A375 (cell line): ENCODE data around the gene LCN15. TPM values are rescaled to one million over a fixed set of nuclear protein-coding genes. Genes with fewer than 3 reads are reported as not detected.

ENCODE experiments used
- small RNA-seq: library from RNA; depleted of rRNA; stranded (forward); fragments of <200 nt; gene quantifications from one replicate; pipeline ENCODE3, GENCODE V24; 2014
- total RNA-seq: library from RNA; depleted of rRNA; stranded (reverse); fragments of >200 nt; shearing (Covaris generic); gene quantifications from 2 replicates; pipeline ENCODE4 v1.2.3, GENCODE V29; 2014; rRNA removed

LCN15 gene
- not detected in 2 replicates for total RNA-seq

GRCh38 chr9:136764301-136764891 lies at the start of gene LCN15:
Gene LCN15, minus strand, starts transcription at chr9:136764518. Its CDS starts 30 bp downstream, at chr9:136764488.

GRCh38 chr9:136807281-136808074 lies 43.2 kb upstream of the LCN15 start, which contains the start of gene RABL6:
Gene RABL6, plus strand, starts transcription at chr9:136807948. Its CDS starts 249 bp downstream, at chr9:136808197.

GRCh38 chr9:136796238-136796774 lies 32.0 kb upstream of the LCN15 start, which contains the start of gene CCDC183:
Gene CCDC183, plus strand, starts transcription at chr9:136796338. Its CDS starts 60 bp downstream, at chr9:136796398.

GRCh38 chr9:136790640-136791515 lies 26.6 kb upstream of the LCN15 start, which contains the start of gene TMEM141:
Gene TMEM141, plus strand, starts transcription at chr9:136791344. Its CDS starts 27 bp downstream, at chr9:136791371.

GRCh38 chr9:136748201-136748600 lies 16.1 kb downstream of the LCN15 start, which contains the start of gene LCN6:
Gene LCN6, minus strand, starts transcription at chr9:136748525. Its CDS starts 42 bp downstream, at chr9:136748483.

GRCh38 chr9:136742591-136743391 lies 21.5 kb downstream of the LCN15 start, which contains the start of gene LCN10:
Gene LCN10, minus strand, starts transcription at chr9:136742940. Its CDS starts 37 bp downstream, at chr9:136742903.

GRCh38 chr9:136711751-136712689 lies 52.3 kb downstream of the LCN15 start, which contains the start of gene DIPK1B:
Gene DIPK1B, plus strand, starts transcription at chr9:136712572. Its CDS starts 94 bp downstream, at chr9:136712666.

Small RNA genes within 50 kb of the gene (small RNA-seq; reads per million reads assigned to genes)
- gene AL355987.2 (not detected), gene ATP6V1G1P3 (not detected), gene MIR6722 (not detected)

Other genes with a start within 250 kb of the LCN15 start
- 18.7 and 24.1 TPM in 2 replicates for gene NOTCH1, start 218.5 kb downstream of the LCN15 start, total RNA-seq
- gene EGFL7, start 101.6 kb downstream of the LCN15 start, total RNA-seq: 21.5 and 22.0 TPM in 2 replicates
- gene AGPAT2, start 77.1 kb downstream of the LCN15 start, total RNA-seq: 56.8 and 57.1 TPM in 2 replicates
- gene DIPK1B, start 51.9 kb downstream of the LCN15 start, total RNA-seq: 12.7 and 16.4 TPM in 2 replicates
- 0.15 TPM in 1 of 2 replicates, not detected in the other for gene LCN10, start 21.6 kb downstream of the LCN15 start, total RNA-seq
- gene LCN6, start 16.0 kb downstream of the LCN15 start, total RNA-seq: not detected in 2 replicates
- not detected in 2 replicates for gene LCN8, start 6.3 kb downstream of the LCN15 start, total RNA-seq
- gene TMEM141, start 26.8 kb upstream of the LCN15 start, total RNA-seq: 97.1 and 113 TPM in 2 replicates
- gene CCDC183, start 31.8 kb upstream of the LCN15 start, total RNA-seq: 0.13 TPM in 1 of 2 replicates, not detected in the other
- 57.9 and 69.5 TPM in 2 replicates for gene RABL6, start 43.4 kb upstream of the LCN15 start, total RNA-seq
- 3.0 and 4.7 TPM in 2 replicates for gene AJM1, start 78.0 kb upstream of the LCN15 start, total RNA-seq
- gene PHPT1, start 84.9 kb upstream of the LCN15 start, total RNA-seq: 153 and 181 TPM in 2 replicates
- 3.6 TPM in 2 replicates for gene MAMDC4, start 87.8 kb upstream of the LCN15 start, total RNA-seq
- gene EDF1, start 101.8 kb upstream of the LCN15 start, total RNA-seq: 542 and 544 TPM in 2 replicates
- 17.4 and 23.1 TPM in 2 replicates for gene TRAF2, start 122.0 kb upstream of the LCN15 start, total RNA-seq
- gene FBXW5, start 180.2 kb upstream of the LCN15 start, total RNA-seq: 108 and 131 TPM in 2 replicates
- gene C8G, start 180.7 kb upstream of the LCN15 start, total RNA-seq: not detected in 2 replicates
- 1.1 TPM in 1 of 2 replicates, not detected in the other for gene LCN12, start 187.8 kb upstream of the LCN15 start, total RNA-seq
- gene PTGDS, start 213.0 kb upstream of the LCN15 start, total RNA-seq: 1.4 TPM in 1 of 2 replicates, not detected in the other
- not detected in 2 replicates for gene LCNL1, start 218.5 kb upstream of the LCN15 start, total RNA-seq
- gene PAXX, start 227.9 kb upstream of the LCN15 start, total RNA-seq: 93.9 and 103 TPM in 2 replicates
- gene CLIC3, start 232.1 kb upstream of the LCN15 start, total RNA-seq: 0.19 TPM in 1 of 2 replicates, not detected in the other